GM10248 (cell line): Measurements from ENCODE around the gene TNS1.

Experiments
- CTCF ChIA-PET: fragments of 300-600 bp; sonication (Branson Sonifier 250); formaldehyde crosslinking; extraction: SDS; loops from one replicate; lab custom pipeline; 2021; ENCODE audit warnings: antibody characterized with exemption; lab: Yijun Ruan, JAX
- POLR2A ChIA-PET: fragments of 350-650 bp; sonication (Branson Sonifier 250); formaldehyde crosslinking; extraction: SDS; loops from one replicate; lab custom pipeline; 2020; ENCODE audit warnings: antibody characterized with exemption; lab: Yijun Ruan, JAX
- DNase-seq: peaks from one replicate; pipeline ENCODE4 v3.0.0; 2012; ENCODE audit errors: extremely low spot score
- CTCF ChIP-seq: IDR thresholded peaks from 2 replicates; pipeline ENCODE4 v1.5.1; 2012; ENCODE audit warnings: mild to moderate bottlenecking, low read depth; ENCODE audit errors: extremely low read depth, missing control alignments, control extremely low read depth

TNS1 gene

GRCh38 chr2:217798743-217799562, 203.8 kb downstream of the TNS1 start:
- DNase-seq, result no peak
- ChIA-PET POLR2A (no interaction called here), CTCF (interaction anchor here (0.9 to 8.9 kb wide), 5 partner anchors 9 to 195 kb away, joined by 3 to 76 read pairs (median 5); no protein-coding TSS in a partner anchor)
- TF ChIP-seq CTCF, result no peak

- CTCF ChIA-PET, result interaction anchor here (6.1 to 8.9 kb wide), 2 partner anchors 8 to 12 kb away, joined by 46 to 76 read pairs; no protein-coding TSS in a partner anchor
These were observed 204.6 kb downstream of the TNS1 start for GRCh38 chr2:217798191-217798590.

GRCh38 chr2:217797661-217798069, 205.1 kb downstream of the TNS1 start:
- POLR2A ChIA-PET, result no interaction called here
- no peak for TF ChIP-seq CTCF
- CTCF ChIA-PET, result interaction anchor here (6.1 to 8.9 kb wide), 2 partner anchors 7 to 12 kb away, joined by 46 to 76 read pairs; no protein-coding TSS in a partner anchor
- DNase-seq, result no peak

More at GRCh38 chr2:217798191-217798590, 204.6 kb downstream of the TNS1 start:
- POLR2A ChIA-PET, result no interaction called here
- TF ChIP-seq CTCF, result no peak
- DNase-seq, result no peak

GRCh38 chr2:217797165-217797564, 205.6 kb downstream of the TNS1 start:
- no peak for TF ChIP-seq CTCF
- peak; percentile 4 for DNase-seq
- CTCF ChIA-PET, result interaction anchor here (6.1 to 8.9 kb wide), 2 partner anchors 7 to 11 kb away, joined by 46 to 76 read pairs; no protein-coding TSS in a partner anchor
- POLR2A ChIA-PET, result no interaction called here

GRCh38 chr2:217795706-217796465, 206.9 kb downstream of the TNS1 start:
- no peak for DNase-seq
- ChIA-PET POLR2A (no interaction called here), CTCF (interaction anchor here (6.1 kb wide), 1 partner anchor 10 kb away, joined by 46 read pairs; no protein-coding TSS in a partner anchor)
- no peak for TF ChIP-seq CTCF

GRCh38 chr2:217795067-217795466, 207.7 kb downstream of the TNS1 start:
- ChIA-PET CTCF (interaction anchor here (0.9 to 2.2 kb wide), 2 partner anchors 10 to 199 kb away, joined by 3 to 18 read pairs; no protein-coding TSS in a partner anchor), POLR2A (no interaction called here)
- DNase-seq, result no peak
- TF ChIP-seq CTCF, result no peak
